HUES48 (cell line): Measurements from ENCODE around the gene NOB1.
A peak's percentile ranks its signal among the peaks of the same experiment; 100 is the strongest.
"Not testable (repeated sequence)": the region's sequence is repeated elsewhere in the genome, so short reads cannot be mapped to it uniquely, and the experiment has no call there.

ENCODE experiments used
- H3K27ac ChIP-seq: one replicate; pipeline ENCODE4 v1.7.0; 2013; ENCODE audit warnings: low read depth, low read length, inconsistent platforms
- H3K27me3 ChIP-seq: 2 replicates; pipeline ENCODE4 v1.6.1; 2013; ENCODE audit warnings: mild to moderate bottlenecking, low read length; ENCODE audit not compliant: control insufficient read depth, insufficient read depth
- H3K36me3 ChIP-seq: 2 replicates; pipeline ENCODE4 v1.6.1; 2013; ENCODE audit warnings: low read length; ENCODE audit not compliant: control insufficient read depth, insufficient read depth
- H3K4me1 ChIP-seq: 2 replicates; pipeline ENCODE4 v1.6.1; 2013; ENCODE audit warnings: mild to moderate bottlenecking, low read length; ENCODE audit not compliant: control insufficient read depth, insufficient read depth
- H3K4me3 ChIP-seq: 2 replicates; pipeline ENCODE4 v1.5.1; 2013; ENCODE audit warnings: mild to moderate bottlenecking, low read depth, low read length
- H3K9ac ChIP-seq: 2 replicates; pipeline ENCODE4 v1.6.1; 2013; ENCODE audit warnings: mild to moderate bottlenecking, low read depth, low read length, moderate library complexity
- H3K9me3 ChIP-seq: 2 replicates; pipeline ENCODE4 v1.6.1; 2013; ENCODE audit warnings: low read length; ENCODE audit not compliant: control insufficient read depth, insufficient read depth

Gene NOB1

DNA sequence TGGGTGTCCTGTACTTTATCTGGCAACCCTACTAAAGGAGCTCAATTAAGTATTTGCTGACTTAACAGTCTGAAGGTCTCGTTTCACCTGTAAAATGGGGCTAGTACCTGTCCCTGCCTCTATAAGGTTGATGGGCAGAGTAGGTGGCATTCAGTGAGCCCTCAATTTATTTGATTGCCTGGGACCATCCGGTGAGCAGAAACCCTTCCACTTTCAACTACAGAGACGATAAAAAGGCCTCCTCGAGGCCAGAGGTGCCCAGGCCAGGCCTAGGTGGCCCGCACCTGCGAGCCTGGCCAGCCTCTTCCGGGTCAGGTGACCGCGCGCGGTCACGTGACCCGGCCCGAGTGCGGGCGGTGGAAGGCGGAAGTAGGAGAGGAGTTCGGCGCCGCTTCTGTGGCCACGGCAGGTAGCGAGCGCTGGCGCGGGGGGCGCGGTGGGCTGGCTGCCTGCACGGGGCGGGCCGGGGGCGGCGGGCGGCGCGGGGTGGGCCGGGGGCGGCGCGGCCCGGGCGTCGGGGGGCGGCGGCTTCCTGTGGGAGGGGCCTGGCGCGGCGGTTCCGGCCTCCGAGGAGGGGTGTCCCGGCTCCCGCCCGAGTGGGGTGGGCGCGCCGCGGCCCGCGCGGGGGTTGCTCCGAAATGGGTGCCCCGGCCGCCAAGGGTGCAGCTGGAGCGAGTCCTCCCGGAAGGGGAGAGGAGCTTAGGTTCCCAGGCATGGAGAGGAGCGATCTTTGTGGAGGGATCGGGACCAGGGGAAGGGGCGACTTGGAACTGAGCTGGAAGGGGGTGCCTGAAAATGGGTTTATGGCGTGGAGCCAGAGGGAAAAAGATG lies 7.5 kb upstream of the NOB1 start, which contains the start of gene WWP2:
TSS of gene WWP2 (plus strand) at position 350 of the 831 bp plus-strand sequence. CDS start 24,679 bp downstream, outside the sequence.
- Histone ChIP-seq H3K36me3 (no peaks in the 10 kb centered on the region), H3K27me3 (no peaks in the 10 kb centered on the region), H3K9me3 (no peaks in the 10 kb centered on the region), H3K4me3 (peak within 1 kb of the TSS; percentile 99), H3K27ac (peak within 1 kb of the TSS; percentile 92), H3K4me1 (peaks cover 5% of the 10 kb centered on the region; the same call in 1 of the 2 replicates), H3K9ac (peak within 1 kb of the TSS; percentile 91)

DNA sequence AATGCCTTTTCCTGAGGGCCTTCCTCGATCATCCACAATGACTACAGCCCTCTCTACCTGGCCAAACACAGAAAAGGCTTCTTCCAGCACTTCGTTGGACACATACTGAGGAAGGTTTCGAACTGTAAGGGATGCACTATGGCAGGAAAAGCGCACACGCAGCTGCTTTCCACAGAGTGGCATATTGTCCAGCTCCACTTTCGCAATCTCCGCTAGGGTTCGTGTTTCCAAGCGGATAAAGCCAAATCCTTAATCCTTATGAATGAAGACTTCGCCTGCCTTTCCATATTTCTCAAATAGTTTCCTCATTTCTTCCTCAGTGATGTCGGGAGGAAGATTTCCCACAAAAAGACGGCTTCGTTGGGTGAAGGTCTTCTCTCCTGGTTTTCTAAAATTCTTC lies 2.6 kb upstream of the NOB1 start:
- not testable (repeated sequence) for H3K4me3 ChIP-seq, H3K27ac ChIP-seq

DNA sequence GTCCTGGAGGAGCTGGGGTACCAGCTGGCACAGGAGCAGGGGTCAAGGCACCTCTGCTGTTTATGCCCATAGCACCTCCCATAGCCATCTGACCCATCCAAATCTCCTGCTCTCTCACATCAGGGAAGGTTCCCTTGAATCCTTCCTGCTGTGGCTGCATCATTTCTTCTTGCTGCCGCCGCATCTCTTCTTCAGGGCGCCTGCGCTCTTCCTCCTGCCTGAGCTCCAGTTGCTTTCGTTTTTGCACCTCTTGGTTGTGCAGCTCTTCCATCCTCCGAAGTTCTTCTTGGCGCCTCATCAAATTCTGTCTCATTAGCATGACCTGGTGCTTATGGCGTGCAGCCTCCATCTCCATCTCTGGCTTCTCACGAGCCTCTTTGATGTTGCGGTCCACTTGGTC lies 2.0 kb upstream of the NOB1 start:
- no peak overlapping the region for H3K4me3 ChIP-seq
- H3K36me3 ChIP-seq = peaks cover 9% of the 10 kb centered on the region
- no peak overlapping the region for H3K27ac ChIP-seq
- H3K4me1 ChIP-seq = no peaks in the 10 kb centered on the region; the same call in 1 of the 2 replicates
- no peaks in the 10 kb centered on the region for H3K27me3 ChIP-seq
- H3K9me3 ChIP-seq = no peaks in the 10 kb centered on the region
- no peak overlapping the region for H3K9ac ChIP-seq

More for the DNA sequence above, 2.6 kb upstream of the NOB1 start:
- not testable (repeated sequence) for H3K9ac ChIP-seq, H3K4me1 ChIP-seq, H3K27me3 ChIP-seq, H3K9me3 ChIP-seq, H3K36me3 ChIP-seq

DNA sequence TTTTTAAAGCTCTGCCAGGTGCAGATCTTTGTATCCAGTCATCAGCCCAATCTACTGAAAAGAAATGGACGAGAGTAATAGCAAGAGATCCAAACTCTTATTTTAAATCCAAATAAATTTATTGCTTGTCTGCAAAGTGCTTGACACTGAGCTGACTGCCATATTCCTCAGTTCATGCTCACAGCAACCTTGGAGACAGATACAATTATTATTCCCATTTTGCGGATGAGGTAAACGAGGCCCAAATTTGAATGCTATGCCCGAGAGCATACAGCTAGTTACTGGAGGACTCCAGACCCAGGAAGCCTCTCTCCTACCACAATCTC lies 620 bp downstream of the NOB1 start:
- Histone ChIP-seq H3K27ac (peak overlapping the region; percentile 79), H3K4me3 (peak overlapping the region; percentile 95), H3K9ac (peak overlapping the region; percentile 96), H3K27me3 (no peaks in the 10 kb centered on the region), H3K36me3 (peaks cover 33% of the 10 kb centered on the region), H3K4me1 (no peaks in the 10 kb centered on the region), H3K9me3 (no peaks in the 10 kb centered on the region)

DNA sequence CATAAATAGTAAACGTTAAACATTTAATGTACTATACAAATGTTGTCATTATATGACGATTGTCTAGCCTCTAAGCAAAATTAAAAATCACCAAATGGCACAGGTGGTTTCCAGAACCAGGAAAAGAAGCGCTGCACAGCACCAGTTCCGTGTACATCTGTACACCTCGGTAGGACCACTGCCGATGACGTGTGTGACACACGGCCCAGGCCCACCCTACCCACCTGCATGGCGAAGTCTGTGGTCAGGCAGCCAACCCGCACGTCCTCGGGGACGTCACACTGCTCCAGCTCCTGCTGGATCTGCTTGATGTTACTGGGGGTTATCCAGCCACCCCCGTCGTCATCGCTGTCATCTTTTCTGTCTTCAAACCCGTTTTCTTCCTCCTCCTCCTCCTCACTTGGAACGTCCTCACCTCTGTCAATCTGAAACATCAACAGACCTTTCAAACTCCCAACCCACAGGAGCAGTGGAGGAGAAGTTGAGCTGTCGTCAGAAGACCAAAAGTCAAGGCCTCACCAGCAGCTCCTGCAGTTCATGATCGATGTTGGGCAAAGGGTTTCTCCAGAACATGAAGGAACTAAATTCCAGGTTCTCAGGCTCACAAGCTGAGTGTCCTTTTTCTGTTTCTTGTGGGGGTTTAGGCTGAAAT lies 5.9 kb downstream of the NOB1 start:
- Histone ChIP-seq H3K9me3 (no peaks in the 10 kb centered on the region), H3K4me1 (no peaks in the 10 kb centered on the region), H3K9ac (no peak overlapping the region), H3K27me3 (no peaks in the 10 kb centered on the region), H3K27ac (no peak overlapping the region), H3K36me3 (peaks cover 85% of the 10 kb centered on the region), H3K4me3 (no peak overlapping the region)

GRCh38 chr16:69747115-69747514 lies 7.6 kb downstream of the NOB1 start:
- H3K4me1 ChIP-seq = no peaks in the 10 kb centered on the region
- H3K27me3 ChIP-seq = no peaks in the 10 kb centered on the region
- no peak overlapping the region for H3K9ac ChIP-seq
- H3K27ac ChIP-seq = no peak overlapping the region
- H3K36me3 ChIP-seq = peaks cover 97% of the 10 kb centered on the region
- H3K9me3 ChIP-seq = no peaks in the 10 kb centered on the region
- no peak overlapping the region for H3K4me3 ChIP-seq

GRCh38 chr16:69745959-69746358 lies 8.8 kb downstream of the NOB1 start:
- no peak overlapping the region for H3K4me3 ChIP-seq
- no peaks in the 10 kb centered on the region for H3K27me3 ChIP-seq
- H3K27ac ChIP-seq = no peak overlapping the region
- H3K9me3 ChIP-seq = no peaks in the 10 kb centered on the region
- H3K4me1 ChIP-seq = no peaks in the 10 kb centered on the region
- H3K36me3 ChIP-seq = peaks cover 97% of the 10 kb centered on the region
- H3K9ac ChIP-seq = no peak overlapping the region

GRCh38 chr16:69745232-69745612 lies 9.5 kb downstream of the NOB1 start:
- Histone ChIP-seq H3K36me3 (peaks cover 95% of the 10 kb centered on the region), H3K27ac (no peak overlapping the region), H3K4me3 (no peak overlapping the region), H3K27me3 (no peaks in the 10 kb centered on the region), H3K4me1 (no peaks in the 10 kb centered on the region), H3K9ac (no peak overlapping the region), H3K9me3 (no peaks in the 10 kb centered on the region)

GRCh38 chr16:69744363-69745231 lies 10.1 kb downstream of the NOB1 start:
- Histone ChIP-seq H3K9me3 (no peaks in the 10 kb centered on the region), H3K4me1 (no peaks in the 10 kb centered on the region), H3K27ac (no peak overlapping the region), H3K36me3 (peaks cover 96% of the 10 kb centered on the region), H3K9ac (no peak overlapping the region), H3K4me3 (no peak overlapping the region), H3K27me3 (no peaks in the 10 kb centered on the region)

DNA sequence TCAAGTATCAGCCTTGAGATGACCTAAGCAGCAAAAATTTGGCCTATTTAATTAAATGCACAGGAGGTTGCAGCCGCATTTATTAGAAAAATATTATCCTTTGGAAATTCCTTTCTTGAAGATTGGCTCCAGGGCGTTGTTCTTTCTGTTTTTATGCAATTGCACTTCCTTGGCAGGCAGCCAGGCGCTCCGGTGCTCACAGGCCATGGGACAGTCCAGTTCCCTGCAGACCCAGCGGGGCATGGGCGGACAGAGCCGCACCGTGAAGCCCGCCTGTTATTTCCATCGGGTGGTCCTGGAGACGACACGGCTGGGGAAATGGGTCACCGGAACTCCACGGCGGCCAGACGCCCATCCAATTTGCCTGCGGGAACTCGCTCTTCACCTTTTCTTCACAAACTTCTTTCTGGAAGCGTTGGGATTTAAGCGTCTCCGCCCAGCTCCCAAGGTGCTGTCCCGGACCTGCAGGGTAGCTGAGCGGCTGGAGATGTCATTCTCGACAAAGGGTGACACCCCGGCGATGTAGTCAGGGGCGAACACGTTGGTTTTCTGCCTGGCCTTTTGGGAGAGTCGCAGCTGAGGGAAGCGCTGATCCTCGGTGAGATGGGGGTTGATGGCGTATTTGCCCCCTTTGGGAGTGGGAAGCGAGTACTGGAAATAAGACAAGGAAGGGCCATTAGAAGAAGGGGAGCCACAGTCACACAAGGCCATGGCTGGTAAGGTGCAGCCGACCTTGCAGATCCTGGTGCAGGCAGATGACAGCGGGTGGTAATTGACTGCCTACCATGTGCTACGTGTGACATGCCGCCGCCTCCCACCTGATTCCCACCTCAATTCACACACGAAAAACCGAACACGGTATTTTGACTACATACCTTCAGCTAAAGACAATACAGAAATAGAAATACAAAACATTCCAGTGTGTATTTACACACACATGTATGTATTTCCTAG lies 12.5 kb downstream of the NOB1 start:
- peaks cover 78% of the 10 kb centered on the region for H3K36me3 ChIP-seq
- no peak overlapping the region for H3K27ac ChIP-seq
- H3K4me1 ChIP-seq = no peaks in the 10 kb centered on the region
- no peaks in the 10 kb centered on the region for H3K9me3 ChIP-seq
- no peaks in the 10 kb centered on the region for H3K27me3 ChIP-seq
- no peak overlapping the region for H3K9ac ChIP-seq
- H3K4me3 ChIP-seq = no peak overlapping the region
